ENCODE data around the gene EIF3B.
A peak's percentile ranks its signal among the peaks of the same experiment; 100 is the strongest.
"Not testable (repeated sequence)": the region's sequence is repeated elsewhere in the genome, so short reads cannot be mapped to it uniquely, and the experiment has no call there.

Gene EIF3B

DNA sequence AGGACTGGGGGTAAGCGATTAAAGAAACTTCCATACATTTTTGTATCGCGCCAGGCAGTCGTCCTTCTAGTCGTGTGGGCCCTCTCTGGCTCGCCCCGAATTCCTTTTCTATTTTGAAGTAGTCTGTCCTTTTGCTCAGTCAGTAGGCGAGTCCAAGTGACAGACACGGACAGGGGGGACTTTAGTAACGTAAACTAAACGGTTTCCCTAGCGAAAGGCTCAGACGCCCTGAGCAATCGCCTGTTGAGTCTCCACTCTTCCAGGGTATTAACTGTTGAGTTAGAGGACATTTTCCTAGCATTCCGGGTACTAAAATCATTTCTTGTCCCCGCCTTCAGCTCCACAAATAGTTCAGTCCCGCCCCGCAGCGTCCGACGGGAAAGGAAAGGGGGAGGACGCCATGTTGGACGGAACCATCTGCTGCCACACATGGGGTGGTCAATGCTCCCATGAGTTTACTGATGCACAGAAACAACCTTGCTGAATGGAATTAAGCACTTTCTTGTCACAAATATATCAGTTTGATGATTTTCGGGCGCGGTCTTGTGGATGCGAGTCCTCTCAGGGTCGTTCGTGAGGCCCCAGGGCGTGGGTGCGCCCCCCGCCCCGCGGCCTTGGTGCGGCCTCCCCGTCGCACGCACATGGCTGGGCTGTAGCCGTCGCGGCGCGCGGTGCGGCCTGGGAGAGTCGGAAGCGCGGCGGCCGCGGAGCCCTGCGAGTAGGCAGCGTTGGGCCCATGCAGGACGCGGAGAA, at the start of gene EIF3B:
Gene EIF3B (plus strand): TSS at position 642 of the 753 bp plus-strand sequence. CDS start 95 bp downstream, at position 737.
- peak; percentile 97 for DNase-seq (ENCODE audit: low spot score)

DNA sequence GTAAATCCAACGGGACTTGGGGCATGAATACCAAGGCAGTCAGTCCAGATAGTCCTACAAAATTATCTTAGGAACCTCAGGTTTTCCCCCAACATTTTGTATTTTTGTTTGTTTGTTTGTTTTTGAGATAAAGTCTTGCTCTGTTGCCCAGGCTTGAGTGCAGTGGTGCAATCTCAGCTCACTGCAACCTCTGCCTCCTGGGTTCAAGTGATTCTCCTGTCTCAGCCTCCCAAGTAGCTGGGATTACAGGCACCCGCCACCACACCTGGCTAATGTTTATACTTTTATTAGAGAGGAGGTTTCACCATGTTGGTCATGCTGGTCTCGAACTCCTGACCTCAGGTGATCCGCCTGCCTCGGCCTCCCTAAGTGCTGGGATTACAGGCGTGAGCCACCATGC, 49.4 kb upstream of the EIF3B start:
- DNase-seq (ENCODE audit: low spot score): not testable (repeated sequence)

DNA sequence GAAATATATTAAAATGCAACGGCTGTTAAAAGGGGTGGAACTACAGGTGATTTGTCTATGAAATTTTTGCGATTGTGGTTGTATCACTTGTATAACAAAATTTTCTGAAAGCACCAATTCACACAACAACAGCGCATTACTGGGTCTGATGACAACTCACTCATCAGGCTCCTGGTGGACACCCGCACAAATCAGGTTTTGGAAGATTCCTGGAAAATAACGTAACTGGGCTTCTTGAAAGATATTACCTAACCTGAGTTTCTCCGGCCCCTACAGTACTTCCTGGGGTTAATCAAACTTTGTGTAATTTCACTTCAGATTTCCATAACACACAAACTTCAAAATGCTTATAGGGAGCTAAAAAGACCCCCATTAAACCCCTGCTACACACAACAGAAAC, 47.9 kb upstream of the EIF3B start:
- no peak for DNase-seq (ENCODE audit: low spot score)

DNA sequence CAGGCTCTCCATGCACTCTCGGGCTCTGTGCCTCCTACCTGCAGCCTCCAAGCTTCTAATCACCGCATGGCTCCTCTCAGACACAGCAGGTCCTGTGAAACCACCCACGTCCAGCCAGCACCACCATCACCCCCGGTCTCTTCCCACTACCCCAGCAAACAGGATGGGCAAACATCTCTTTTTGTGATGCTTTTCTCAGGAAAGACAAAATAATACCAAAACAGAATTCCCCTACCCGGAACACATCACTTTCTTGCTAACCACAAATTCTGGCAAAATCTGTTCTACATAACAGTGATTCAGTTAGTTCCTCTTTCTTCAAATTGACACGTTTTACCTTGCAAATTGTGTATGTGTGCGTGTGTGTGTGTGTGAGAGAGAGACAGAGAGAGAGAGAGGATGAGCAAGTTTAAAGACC, 46.9 kb upstream of the EIF3B start:
- DNase-seq (ENCODE audit: low spot score): no peak

DNA sequence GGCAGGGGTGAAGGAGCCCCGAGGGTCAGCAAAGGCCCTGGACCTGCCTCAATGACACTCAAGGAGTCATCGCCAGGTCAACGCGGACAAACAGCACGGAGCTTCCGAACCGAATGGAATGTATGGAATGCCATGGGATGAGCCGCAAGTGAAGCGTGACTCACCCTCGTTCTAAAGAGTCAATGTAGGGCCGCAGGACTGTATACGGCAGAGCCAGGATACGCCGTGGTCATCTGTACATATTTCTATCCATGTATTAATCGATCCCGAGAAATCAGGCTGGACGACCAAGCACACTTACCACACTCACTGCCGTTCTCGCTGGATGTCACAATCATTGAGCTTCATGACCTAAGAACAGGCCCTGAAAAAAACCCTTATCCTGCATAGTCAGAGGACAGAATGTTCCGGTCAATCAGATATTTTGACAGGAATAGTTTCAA, 44.7 kb upstream of the EIF3B start:
- DNase-seq (ENCODE audit: low spot score): peak; percentile 51

DNA sequence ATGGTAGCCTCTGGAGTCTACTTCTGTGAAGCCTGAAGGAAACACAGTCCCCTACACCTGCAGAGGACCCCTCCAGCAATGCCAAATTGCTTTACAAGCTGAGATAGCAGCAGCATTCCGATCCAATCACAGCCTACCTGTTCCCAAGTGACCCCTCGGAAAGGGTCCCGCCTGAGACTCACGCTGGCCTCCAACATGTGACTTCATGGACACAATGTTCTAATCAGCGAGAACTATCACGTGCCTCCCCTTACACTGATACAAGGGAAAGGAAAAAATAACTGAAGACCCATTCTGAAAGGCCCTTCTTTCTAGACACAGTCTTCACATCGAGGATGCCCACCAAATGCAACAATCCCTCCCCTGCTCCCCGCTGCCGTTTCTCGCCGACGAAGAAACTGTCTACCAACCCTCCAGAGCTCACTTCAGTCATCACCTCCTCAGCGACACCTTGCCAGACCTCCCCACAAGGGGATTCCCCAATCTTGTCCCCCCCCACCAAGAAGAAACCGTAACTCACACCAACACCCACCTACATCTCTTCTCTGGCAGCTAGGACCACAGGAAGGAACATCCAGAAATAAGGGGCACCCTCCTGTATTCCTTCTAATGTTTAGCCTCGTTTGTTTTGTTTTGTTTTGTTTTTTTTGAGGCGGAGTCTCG, 42.2 kb upstream of the EIF3B start:
- no peak for DNase-seq (ENCODE audit: low spot score)

DNA sequence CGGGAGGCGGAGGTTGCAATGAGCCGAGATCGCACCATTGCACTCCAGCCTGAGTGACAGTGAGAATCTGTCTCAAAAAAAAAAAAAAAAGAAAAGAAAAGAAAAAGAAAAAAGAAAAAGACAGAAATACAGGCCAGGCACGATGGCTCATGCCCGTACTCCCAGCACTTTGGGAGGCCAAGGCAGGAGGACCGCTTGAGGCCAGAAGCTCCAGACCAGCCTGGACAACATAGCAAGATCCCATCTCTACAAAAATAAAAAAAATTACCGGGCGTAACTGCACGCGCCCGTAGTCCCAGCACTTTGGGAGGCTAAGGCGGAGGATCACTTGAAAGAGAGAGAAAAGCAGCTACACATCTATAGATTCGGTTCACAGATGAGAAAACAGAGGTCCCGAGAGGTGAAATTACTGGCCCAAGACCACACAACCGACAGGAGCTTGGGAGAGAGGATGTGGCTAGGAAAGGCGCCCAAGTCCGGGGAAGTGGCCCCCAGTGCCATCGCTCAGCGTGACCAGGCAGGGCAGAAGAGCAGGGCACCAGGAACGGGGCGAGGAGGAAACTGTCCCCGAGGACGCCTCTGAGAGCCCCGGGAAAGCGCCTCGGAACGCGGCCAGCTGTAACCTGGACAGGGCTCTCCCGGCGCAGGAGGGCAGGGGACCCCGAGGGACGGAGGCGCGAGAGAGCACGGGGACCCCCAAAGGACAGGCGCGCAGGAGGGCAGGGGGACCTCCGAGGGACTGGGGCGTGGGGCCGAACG, 41.0 kb upstream of the EIF3B start:
- no peak for DNase-seq (ENCODE audit: low spot score)

DNA sequence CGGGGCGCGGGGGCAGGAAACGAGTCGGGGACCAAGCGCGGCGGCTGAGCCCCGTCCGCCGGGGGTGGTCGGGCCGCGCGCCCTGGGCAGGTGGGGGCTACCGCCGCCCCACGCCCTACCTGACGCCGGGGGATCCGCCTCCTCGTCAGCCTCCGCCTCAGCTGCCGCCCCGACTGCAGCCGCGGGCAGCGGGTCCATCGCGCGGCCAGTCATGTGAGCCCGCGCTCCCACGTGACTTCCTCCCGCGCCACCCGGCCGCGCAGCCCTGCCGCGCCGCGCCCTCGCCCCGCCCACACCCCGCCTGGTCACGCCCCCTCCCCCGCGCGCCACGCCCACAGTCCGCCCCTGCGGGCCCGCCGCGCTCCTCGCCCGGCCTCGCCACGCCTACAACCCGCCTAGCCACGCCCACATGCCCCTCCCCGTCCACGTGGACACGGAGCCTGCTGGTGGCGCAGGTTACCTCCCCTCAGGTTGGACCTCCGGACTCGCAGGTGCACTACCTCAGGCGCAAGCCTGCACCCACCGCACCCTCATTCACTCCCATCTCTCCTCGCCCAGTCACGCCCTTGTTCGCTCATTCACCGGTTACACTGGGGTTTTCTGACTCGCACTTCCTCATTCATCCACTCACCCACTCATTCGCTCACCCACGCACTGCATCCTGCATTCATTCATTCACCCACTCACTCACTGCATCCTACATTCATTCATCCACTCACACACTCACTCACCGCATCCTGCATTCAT, 40.2 kb upstream of the EIF3B start, which contains the start of gene SNX8:
Gene SNX8 (minus strand): TSS at position 233 of the 747 bp plus-strand sequence. CDS start 20 bp downstream, at position 213.
- DNase-seq (ENCODE audit: low spot score): peak; percentile 100

DNA sequence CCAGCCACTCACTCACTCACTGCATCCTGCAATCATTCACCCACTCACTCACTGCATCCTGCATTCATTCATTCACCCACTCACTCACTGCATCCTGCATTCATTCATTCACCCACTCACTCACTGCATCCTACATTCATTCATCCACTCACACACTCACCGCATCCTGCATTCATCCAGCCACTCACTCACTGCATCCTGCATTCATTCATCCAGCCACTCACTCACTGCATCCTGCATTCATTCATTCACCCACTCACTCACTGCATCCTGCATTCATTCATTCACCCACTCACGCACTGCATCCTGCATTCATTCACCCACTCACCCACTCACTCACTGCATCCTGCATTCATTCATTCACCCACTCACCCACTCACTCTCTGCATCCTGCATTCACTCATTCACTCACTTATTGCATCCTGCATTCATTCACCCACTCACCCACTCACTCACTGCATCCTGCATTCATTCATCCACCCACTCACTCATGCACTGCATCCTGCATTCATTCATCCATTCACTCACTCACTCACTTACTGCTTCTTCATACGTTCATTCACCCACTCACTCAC, 39.6 kb upstream of the EIF3B start:
- DNase-seq (ENCODE audit: low spot score): not testable (repeated sequence)

DNA sequence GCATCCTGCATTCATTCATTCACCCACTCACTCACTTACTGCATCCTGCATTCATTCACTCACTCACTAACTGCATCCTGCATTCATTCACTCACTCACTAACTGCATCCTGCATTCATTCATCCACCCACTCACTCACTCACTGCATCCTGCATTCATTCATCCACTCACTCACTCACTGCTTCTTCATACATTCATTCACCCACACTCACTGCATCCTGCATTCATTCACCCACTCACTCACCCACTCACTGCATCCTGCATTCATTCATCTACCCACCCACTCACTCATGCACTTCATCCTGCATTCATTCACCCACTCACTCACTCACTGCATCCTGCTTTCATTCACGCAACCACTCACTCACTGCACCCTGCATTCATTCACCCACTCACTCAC, 38.8 kb upstream of the EIF3B start:
- DNase-seq (ENCODE audit: low spot score): no peak

DNA sequence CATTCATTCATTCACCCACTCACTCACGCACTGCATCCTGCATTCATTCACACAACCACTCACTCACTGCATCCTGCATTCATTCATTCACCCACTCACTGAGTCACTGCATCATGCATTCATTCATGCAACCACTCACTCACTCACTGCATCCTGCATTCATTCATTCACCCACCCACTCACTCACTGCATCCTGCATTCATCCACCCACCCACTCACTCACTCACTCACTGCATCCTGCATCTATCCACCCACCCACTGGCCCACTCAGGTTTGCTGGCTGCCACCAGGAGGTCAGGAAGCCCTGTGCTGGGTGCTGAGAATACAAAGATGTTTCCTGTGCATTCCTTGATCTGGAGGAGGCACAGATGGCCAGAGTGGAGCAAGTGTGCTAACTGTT, 38.0 kb upstream of the EIF3B start:
- no peak for DNase-seq (ENCODE audit: low spot score)

DNA sequence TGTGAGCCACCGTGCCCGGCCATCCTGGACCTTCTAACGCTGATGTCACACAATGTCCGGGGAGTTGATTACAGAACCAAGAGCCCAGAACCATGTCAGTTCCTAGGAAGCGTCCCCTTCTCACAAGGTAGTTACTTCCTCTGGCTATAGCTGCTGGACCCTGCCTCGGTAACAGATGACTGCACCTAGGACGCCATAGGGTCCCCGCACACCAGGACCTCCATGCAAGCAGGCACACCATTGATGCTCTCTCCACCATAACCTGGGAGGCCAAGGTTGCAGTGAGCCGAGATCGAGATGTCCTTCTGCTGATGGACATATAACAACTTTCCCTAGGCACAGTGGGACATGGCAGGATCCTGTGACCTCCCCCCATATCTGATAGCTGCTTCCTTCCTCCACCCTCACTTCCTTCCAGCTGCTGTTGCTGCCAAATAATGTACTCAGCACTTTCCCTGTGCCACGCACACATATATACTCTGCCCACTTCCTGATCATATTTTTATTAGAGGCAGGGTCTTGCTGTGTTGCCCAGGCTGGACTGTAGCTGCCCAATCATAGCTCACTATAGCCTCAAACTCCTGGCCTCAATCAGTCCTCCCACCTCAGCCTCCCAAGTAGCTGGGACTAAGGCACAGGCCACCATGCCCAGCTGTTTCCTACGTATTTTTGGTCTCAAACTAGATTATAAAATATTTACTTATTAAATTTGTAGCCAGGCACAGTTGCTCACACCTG, 36.9 kb upstream of the EIF3B start:
- no peak for DNase-seq (ENCODE audit: low spot score)

DNA sequence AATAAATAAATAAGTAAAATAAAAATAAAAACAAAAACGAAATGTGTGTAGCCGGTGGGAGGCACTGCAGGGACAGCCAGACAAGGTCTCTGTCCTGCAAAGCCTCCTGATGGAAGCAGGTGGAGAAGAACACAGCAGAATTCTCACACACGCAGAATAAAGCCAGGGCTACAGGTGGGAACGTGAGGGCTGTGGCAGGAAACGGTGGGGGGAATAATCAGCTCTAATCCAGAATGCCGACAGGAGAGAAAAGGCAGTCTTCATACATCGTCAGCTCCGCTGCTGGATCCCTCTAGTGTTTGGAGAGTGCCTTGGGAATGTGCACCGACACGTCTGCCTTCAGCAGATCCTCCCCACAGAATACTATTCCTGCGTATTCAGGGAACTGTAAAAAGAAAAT, 33.6 kb upstream of the EIF3B start:
- peak; percentile 30 for DNase-seq (ENCODE audit: low spot score)

DNA sequence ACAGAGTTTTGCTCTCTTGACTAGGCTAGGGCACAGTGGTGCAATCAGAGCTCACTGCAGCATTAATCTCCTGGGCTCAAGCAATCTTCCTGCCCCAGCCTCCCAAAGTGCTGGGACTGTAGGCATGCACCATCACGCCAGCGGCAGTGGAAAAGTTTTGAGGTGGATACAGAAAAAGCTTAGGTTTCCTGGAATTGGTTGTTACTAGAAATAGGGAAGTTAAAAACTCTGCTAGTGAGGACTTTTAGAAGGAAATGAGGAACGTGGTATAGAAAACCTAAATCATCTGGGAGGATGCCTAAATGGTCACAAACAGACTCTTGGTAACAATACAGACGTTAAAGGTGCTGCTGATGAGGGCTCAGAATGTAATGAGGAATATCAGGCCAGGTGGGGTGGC, 29.5 kb upstream of the EIF3B start:
- no peak for DNase-seq (ENCODE audit: low spot score)

DNA sequence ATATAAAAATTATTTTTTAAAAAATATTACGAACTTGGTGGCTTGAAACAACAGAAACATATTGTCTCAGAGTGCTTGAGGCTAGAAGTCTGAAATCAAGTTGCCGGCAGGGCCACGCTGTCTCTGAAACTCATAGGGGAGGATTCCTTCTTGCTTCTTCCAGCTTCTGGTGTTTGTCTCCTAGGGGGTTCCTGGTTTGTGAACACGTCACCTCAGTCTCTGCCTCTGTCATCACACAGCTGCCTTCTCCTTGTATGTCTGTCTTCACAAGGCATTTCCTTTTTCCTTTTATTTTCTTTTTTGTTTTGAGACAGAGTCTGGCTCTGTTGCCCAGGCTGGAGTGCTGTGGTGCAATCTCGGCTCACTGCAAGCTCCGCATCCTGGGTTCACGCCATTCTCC, 27.7 kb upstream of the EIF3B start:
- no peak for DNase-seq (ENCODE audit: low spot score)

DNA sequence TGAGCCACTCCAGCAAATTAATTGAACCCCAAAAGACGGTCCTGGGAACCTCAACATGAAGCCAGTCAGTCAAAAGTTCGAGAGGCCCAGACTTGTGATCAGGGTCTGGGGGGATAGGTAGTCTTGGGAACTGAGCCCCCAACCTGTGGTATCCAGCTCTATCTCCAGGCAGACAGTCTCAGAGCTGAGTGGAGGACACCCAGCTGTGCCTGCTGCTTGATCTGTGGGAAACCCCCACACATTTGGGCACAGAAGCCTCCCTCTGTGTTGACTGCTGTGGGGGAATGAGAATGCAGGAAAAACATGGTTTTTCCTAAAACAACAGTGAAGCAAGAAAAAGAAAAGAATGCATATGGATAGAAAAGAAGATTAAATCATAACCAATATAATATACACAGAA, 24.1 kb upstream of the EIF3B start:
- DNase-seq (ENCODE audit: low spot score): no peak

DNA sequence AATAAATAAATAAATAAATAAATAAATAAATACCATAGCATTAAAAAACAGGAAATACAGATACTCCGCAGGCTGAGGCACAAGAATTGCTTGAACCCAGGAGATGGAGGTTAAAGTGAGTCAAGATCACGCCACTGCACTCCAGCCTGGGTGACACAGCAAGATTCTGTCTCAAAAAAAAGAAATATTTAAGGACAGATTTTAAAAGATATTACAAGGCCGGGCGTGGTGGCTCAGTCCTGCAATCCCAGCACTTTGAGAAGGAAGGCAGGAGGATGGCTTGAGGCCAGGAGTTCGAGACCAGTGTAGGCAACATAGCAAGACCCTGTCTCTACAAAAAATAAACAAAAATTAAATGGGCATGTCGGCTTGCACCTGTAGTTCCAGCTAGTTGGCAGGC, 22.9 kb upstream of the EIF3B start:
- no peak for DNase-seq (ENCODE audit: low spot score)

DNA sequence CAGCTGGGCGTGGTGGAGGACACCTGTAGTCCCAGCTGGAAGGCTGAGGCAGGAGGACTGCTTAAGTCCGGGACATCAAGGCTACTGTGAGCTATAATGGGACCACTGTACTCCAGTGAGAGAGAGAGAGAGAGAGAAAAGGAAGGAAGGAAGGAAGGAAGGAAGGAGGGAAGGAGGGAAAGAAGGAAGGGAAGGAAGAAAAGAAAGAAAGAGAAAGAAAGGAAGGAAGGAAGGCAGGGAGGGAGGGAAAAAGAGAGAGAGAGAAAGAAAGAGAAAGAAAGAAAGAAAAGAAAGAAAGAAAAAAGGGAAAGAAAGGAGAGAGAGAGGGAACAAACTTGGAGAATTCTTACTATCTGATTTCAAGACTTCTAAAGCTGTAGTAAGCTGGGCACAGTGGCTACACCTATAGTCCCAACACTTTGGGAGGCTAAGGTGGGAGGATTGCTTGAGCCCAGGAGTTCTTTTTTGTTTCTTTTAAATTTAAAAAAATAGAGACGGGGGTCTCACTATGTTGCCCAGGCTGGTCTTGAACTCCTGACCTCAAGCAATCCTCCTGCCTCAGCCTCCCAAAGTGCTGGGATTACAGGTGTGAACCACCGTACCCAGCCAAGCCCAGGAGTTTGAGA, 21.9 kb upstream of the EIF3B start:
- not testable (repeated sequence) for DNase-seq (ENCODE audit: low spot score)

DNA sequence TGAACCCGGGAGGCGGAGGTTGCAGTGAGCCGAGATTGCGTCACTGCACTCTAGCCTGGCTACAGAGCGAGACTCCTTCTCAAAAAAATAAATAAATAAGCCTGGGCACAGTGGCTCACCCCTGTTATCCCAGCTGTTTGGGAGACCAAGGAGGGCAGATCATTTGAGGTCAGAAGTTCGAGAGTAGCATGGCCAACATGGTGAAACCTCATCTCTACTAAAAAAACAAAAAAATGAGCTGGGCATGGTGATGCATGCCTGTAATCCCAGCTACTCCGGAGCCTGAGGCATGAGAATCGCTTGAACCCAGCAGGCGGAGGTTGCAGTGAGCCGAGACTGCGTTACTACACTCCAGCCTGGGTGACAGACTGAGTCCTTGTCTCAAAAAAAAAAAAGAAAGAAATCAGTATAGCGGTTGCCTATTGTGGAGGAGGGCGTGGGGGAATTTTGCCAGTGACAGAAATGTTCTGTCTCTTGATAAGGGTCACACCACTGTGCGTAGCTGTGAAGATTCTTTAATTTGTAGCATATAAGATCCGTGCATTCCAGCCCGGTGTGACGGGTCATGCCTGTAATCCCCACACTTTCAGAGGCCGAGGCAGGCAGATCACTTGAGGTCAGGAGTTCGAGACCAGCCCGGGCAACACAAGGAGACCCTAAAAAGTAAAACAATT, 17.9 kb upstream of the EIF3B start:
- DNase-seq (ENCODE audit: low spot score): no peak

Data from iPS-NIHi11 (cell line).